H4 (cell line): ENCODE results near the gene ANGPTL2. TPM values are rescaled to one million over a fixed set of nuclear protein-coding genes. Genes with fewer than 3 reads are reported as not detected.

Source experiments
- DNase-seq: peaks from one replicate; pipeline ENCODE4 v3.0.0-alpha.2; 2015; ENCODE audit warnings: low spot score
- total RNA-seq: library from RNA; depleted of rRNA; stranded (reverse); fragments of >200 nt; shearing (Covaris generic); gene quantifications from 2 replicates; pipeline ENCODE4 v1.2.3, GENCODE V29; 2014

Gene ANGPTL2
- total RNA-seq, 1 experiment from 2014 or later: 8.8 TPM

- DNase-seq: no peak
These were observed 14.6 kb upstream of the ANGPTL2 start for GRCh38 chr9:127136880-127137639.

GRCh38 chr9:127136081-127136879 is 13.8 kb upstream of the ANGPTL2 start:
- no peak for DNase-seq

- DNase-seq: no peak
These were observed 12.8 kb upstream of the ANGPTL2 start for GRCh38 chr9:127135056-127135745.

DNA sequence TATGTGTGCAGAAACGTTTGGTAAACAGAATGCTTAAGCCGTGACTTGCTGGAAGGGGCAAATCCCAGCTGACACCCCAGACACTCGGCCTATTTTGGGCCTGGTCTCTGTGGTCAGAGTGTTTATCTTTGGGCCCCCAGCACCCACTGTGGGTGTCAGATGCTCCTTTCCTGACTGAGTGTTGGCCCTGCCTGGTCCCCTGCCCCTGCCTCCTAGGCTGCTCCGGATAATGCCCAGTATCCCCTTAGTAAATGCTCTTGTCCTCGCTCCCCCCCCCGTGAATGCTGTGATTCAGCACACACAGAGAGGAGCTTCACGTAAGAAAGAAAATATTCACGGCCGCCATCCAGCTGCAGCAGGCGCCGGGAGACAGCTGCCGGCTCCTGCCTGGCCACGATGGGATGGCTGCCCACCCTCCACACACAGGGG is 11.3 kb upstream of the ANGPTL2 start:
- DNase-seq: peak; percentile 36

DNA sequence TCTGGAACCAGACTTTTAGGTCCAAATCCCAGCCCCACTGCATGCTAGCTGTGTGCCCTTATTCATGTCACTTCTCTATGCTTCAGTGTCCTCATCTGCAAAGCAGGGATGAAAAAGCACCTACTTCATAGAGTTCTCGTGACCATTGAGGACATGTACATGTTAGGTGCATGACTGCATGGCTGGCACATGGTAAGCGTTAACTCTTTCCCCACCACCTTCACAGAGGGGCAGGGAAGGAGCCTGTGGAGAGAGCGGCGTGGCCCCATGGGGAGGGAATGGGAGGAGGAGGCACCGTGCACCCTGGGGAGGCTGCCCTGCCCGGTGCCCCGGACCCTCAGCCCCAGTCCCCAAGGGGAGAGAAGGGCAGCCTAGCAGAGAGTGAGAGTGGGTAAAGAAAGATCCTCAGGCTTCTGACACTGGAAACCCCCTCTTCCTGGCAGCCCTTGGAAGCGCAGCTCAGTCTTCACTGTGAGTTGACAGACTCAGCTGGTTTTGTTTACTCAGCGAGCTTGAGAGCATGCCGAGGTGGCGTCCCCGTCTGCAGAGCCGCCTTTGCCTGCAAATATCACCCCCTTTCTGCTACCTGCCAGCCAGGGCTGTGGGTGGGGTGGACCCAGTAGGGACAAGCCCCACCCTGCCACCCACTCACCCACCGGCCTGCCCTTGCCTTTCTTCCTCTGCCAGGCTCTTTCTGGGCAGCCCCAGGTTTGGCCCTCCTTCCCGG is 10.6 kb upstream of the ANGPTL2 start:
- peak; percentile 58 for DNase-seq

GRCh38 chr9:127132375-127132774 is 9.9 kb upstream of the ANGPTL2 start:
- DNase-seq: no peak

DNA sequence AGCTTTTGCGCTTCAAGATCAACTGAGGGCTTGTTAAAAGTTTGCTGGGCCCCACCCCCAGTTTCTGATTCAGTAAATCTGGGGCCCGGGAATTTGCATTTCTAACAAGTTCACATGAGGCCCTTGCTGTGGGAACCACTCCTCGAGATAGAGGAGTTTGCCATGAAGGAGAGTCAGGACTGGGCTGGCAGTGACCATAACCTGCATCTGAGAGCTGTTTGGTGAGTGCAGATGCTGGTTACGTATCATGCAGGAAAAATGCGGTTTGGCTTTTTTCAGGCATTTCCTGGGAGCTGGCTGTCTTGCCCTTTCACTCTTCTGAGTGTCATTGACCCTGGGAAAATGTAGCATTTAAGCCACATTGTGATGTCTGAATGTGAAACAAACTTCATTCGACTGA is 9.4 kb upstream of the ANGPTL2 start:
- DNase-seq: peak; percentile 69

DNA sequence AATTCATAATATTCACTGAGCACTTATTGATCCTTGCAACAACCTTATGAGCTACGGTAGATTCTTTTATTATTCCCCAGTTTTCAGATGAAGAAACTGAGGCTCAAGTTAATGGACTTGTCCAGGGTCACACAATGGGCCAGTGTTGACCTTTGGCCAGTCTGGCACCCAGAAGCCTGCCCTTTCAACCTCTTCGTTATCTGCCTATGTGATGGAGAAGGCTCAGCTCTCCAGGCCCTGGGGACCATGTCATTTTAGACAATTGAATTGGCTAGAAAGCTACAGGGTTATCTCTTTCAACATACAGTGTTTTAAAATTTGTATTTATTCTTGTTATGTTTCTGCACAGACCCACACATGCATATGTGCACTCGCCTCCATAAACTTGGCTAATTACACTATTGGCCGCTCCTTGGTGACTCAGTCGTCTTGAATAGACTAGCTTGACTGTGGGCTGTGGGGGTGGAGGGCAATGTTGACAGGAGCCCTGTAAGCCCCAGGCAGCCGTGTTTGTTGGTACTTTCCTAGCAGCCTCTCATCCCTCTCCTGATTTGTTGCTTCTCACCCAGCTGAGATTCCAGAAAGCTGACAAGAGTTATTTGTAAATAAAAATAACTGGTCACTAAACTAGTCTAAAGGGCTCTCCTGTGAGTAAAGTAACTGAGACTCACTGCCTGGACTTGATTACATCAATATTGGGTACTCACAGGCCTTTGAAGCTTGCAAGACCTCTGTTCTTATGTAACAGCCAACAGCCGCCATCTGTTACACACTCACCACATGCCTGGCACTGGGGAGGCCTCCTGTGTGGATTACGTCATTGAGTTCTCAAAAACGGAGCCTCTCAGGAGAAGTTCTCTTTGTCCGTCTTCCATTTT is 8.5 kb upstream of the ANGPTL2 start:
- peak; percentile 94 for DNase-seq

DNA sequence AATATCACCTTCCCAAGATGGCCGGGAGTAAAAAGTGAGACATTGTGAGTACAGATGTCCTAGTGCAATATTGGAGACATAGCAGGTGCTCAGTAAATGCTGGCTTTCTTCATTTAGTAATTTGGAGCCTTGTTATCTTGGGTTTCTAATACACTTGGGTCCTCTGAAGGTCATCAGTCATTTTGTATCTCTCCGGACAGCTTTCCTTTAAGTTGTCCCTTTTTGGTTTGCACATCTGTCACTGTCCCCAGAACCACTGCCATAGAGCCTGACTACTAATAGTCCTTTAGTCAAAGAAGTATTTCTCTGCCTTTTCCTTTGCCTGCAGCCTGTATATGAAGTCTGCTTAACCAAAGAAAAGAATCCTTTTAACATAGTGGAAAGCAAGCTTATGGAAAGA is 7.8 kb upstream of the ANGPTL2 start:
- DNase-seq: no peak

DNA sequence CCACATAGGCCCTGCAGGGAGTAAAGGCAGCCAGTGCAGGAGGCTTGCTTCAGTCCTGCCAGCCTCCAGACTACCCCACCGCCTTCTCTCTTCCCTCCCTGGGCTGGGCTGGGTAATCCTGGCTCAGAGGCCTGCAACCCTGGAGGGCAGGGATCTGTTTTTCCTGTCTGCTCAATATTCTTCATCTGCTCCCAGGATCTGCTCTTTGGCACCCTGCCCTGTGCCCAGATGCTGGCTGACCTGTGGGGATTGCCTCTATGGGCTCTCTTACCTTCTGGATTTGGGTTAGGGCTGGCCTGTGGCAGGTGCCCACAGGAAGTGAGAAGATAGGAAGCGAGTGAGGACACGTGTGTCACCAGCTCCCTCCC is 7.3 kb upstream of the ANGPTL2 start:
- DNase-seq: no peak

DNA sequence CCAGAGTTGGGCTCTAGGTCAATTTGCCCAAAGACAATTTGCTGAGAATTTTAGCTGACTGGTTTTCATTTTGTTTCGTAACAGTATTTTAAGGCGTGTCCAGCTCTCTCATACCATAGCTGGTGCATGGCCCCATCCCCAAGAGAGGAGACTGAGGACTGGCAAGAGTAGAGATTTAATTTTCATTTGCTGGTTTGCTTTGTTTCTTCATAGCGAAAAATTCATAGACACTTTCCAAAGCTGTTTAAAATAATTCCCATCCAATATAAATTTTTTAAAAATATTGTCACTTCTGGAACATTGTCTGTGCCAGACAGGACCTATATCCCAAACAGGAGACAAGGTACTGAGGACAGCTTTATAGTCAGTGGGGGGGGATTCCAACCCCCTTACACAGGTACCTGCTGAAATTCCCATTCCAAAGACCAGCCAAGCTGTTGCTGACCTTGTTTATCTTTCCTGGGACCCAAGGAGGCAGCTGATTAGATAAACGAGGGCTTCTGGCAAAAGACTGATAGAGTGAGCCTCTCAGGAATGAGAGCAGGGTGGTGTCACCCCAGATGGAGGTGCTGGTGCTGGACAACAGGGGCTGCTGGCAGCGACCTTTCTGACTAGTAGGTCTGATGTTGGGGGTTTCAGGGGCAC is 6.8 kb upstream of the ANGPTL2 start:
- DNase-seq: no peak

GRCh38 chr9:127128341-127129072 is 6.1 kb upstream of the ANGPTL2 start:
- no peak for DNase-seq

DNA sequence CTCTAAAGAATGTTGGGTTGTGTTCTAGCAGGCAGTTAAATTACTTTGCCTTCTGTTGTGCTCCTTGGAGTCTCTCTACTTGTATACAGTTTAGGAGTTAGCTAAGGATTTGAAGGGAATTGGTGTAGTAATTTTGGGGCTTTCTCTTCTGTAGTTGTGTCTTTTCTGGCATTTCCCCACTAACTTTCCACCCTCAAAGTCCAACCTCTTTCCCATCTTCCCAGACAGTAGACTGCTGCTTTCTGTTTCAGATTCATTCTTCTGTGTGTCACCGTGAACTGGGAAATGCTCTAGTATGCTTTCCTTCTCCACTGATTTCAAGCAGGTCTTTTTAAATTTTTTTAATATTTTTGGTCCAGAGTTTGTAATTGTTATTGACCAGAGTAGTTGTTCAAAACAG is 4.5 kb upstream of the ANGPTL2 start:
- DNase-seq: no peak

DNA sequence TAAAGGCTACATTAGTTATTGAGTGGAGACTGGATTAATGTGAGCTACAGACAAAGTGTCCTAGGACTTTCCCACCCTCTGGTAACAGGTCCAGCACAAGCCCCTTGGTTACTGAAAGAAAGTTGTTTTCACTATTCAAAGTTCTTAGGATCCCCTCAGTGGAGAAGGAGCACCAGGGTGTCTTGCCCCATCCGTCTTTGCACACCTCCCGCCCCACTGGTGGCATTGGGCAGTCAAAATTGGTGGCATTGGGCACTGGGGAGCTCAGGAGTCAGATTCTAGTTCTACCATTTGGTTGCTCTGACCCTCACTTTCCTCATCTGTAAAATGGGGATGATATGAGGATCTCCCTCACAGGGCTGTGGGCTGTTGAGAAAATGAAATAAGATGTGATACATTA is 2.4 kb upstream of the ANGPTL2 start:
- no peak for DNase-seq

GRCh38 chr9:127124111-127124531 is 1.7 kb upstream of the ANGPTL2 start:
- DNase-seq: no peak

- no peak for DNase-seq
These were observed 842 bp upstream of the ANGPTL2 start for GRCh38 chr9:127123064-127123890.

DNA sequence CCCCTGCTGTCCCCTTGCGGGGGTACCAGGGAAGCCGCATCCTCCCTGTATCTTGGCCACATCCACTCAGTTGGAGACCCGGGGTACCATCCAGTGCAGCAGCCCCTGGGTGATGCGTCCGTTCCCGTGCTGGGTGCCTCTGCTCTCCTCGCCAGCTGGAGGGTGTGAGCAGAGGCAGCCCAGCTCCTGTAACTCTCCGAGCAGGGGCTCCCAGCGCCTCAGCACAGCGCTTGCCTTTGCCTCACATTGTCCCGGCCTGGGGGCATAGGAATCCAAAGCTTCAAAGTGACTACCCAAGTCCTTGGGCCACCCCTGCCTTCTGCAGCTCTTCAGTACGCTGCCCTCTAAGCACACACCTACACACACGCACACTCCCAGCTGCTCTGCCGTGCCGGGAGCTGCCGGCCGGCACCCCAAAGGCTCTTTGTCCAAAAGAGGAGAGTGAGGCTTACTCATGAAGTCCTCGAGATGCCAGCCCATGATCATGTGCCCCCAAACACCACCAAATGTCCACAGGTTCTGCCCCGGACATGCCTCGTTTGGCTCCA is 733 bp downstream of the ANGPTL2 start:
- no peak for DNase-seq

DNA sequence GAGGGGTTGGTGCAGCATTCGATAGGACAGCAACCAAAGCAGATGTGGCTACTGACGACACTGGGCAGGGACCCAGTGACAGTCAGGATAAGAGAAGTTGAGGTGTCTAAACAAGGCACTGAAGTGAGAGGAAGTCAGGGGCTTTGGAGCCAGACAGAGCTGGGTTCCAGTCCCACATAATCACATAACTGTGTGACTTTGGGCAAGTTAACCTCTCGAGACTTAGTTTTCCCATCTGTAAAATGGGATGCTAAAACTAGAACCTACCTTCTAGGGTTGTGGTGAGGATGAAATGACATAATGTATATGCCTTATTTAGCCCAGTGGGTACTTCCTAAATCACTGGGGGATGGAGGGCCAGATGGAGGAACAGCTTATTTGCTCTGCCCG is 3.1 kb downstream of the ANGPTL2 start:
- no peak for DNase-seq
